Kasumi-1 (cell line): Measurements from ENCODE around the gene CTSS.
A peak's percentile ranks its signal among the peaks of the same experiment; 100 is the strongest.
"Not testable (repeated sequence)": the region's sequence is repeated elsewhere in the genome, so short reads cannot be mapped to it uniquely, and the experiment has no call there.

Experiments used
- DNase-seq, 2 experiments: peaks; one replicate each; lab custom pipeline; 2025; lab: John Stamatoyannopoulos, UW

Gene CTSS

GRCh38 chr1:150765296-150765976, at the start of gene CTSS:
TSS of gene CTSS (minus strand) at chr1:150765778. CDS start at chr1:150764763, 1,015 bp downstream.
- peak; percentile 87 to 91 for DNase-seq

GRCh38 chr1:150813028-150813707, 47.6 kb upstream of the CTSS start:
- peak; percentile 34 to 55 for DNase-seq

- no peak for DNase-seq
Observed at GRCh38 chr1:150810958-150811659, 45.5 kb upstream of the CTSS start.

- DNase-seq: no peak
Observed at GRCh38 chr1:150809651-150810050, 44.1 kb upstream of the CTSS start.

GRCh38 chr1:150808846-150809245, 43.3 kb upstream of the CTSS start:
- DNase-seq: no peak

- DNase-seq: no peak
Observed at GRCh38 chr1:150808121-150808520, 42.5 kb upstream of the CTSS start, which contains the start of gene CTSK. TSS of gene CTSK (minus strand) at chr1:150808260. CDS start at chr1:150806805, 1,455 bp downstream.

GRCh38 chr1:150807249-150808023, 41.9 kb upstream of the CTSS start:
- DNase-seq: no peak

GRCh38 chr1:150805899-150806298, 40.3 kb upstream of the CTSS start:
- no peak for DNase-seq

GRCh38 chr1:150804671-150805070, 39.1 kb upstream of the CTSS start:
- DNase-seq: no peak

- DNase-seq: no peak
Observed at GRCh38 chr1:150799089-150799488, 33.5 kb upstream of the CTSS start.

GRCh38 chr1:150798525-150798924, 32.9 kb upstream of the CTSS start:
- no peak for DNase-seq

GRCh38 chr1:150796374-150796773, 30.8 kb upstream of the CTSS start:
- DNase-seq: no peak

- not testable (repeated sequence) for DNase-seq
Observed at GRCh38 chr1:150793778-150794177, 28.2 kb upstream of the CTSS start.

- no peak for DNase-seq
Observed at GRCh38 chr1:150793221-150793620, 27.6 kb upstream of the CTSS start.

GRCh38 chr1:150791585-150791984, 26.0 kb upstream of the CTSS start:
- DNase-seq: no peak

GRCh38 chr1:150789396-150789795, 23.8 kb upstream of the CTSS start:
- DNase-seq: no peak

GRCh38 chr1:150788946-150789345, 23.4 kb upstream of the CTSS start:
- no peak for DNase-seq

GRCh38 chr1:150787455-150787854, 21.9 kb upstream of the CTSS start:
- DNase-seq: no peak

- no peak for DNase-seq
Observed at GRCh38 chr1:150780510-150780909, 14.9 kb upstream of the CTSS start.

- DNase-seq: no peak
Observed at GRCh38 chr1:150778409-150778808, 12.8 kb upstream of the CTSS start.

GRCh38 chr1:150777544-150777943, 12.0 kb upstream of the CTSS start:
- peak in 1 of 2 experiments; percentile 9 for DNase-seq

GRCh38 chr1:150775931-150776505, 10.4 kb upstream of the CTSS start:
- not testable (repeated sequence) for DNase-seq
